Esophagus muscularis mucosa (tissue), 4 donors: Measurements from ENCODE around the gene CFAP92. TPM values are rescaled to one million over a fixed set of nuclear protein-coding genes. Genes with fewer than 3 reads are reported as not detected.

ENCODE experiments used
- DNase-seq: peaks from one replicate; pipeline ENCODE4 v3.0.0-alpha.2; 2017; ENCODE audit errors: extremely low spot score
- H3K27ac ChIP-seq, 4 donors: fragments of 200-600 bp; sonication (generic); replicated peaks in 1 of 4; 1 replicate in 3 of 4; 2 replicates in 1 of 4; pipeline ENCODE4 v1.5.1; 2016 to 2019; ENCODE audit warnings: mild to moderate bottlenecking in 1 of 4
- H3K27me3 ChIP-seq, 4 donors: fragments of 200-600 bp; sonication (generic); one replicate each; pipeline versions ENCODE4 v1.5.1 to v1.6.0; 2016 to 2019
- H3K36me3 ChIP-seq, 4 donors: fragments of 200-600 bp; sonication (generic); one replicate each; pipeline ENCODE4 v1.5.1; 2016 to 2019
- H3K4me1 ChIP-seq, 4 donors: fragments of 200-600 bp; sonication (generic); one replicate each; pipeline ENCODE4 v1.5.1; 2016 to 2019
- H3K4me3 ChIP-seq, 4 donors: fragments of 200-600 bp; sonication (generic); 1 replicate in 2 of 4; 2 replicates in 2 of 4; pipeline ENCODE4 v1.5.1; 2016 to 2019; ENCODE audit warnings: mild to moderate bottlenecking in 4 of 4, moderate library complexity in 1 of 4
- H3K9me3 ChIP-seq, 4 donors: fragments of 200-600 bp; sonication (generic); 1 replicate in 3 of 4; 2 replicates in 1 of 4; pipeline ENCODE4 v1.5.1; 2016 to 2019
- CTCF ChIP-seq, 3 experiments: fragments of 200-600 bp in 2 of 3; fragments of 450-650 bp in 1 of 3; sonication (generic) in 2 of 3; IDR thresholded peaks; one replicate each; pipeline ENCODE4 v1.5.1; 2017 to 2019; ENCODE audit warnings: antibody characterized with exemption in 3 of 3, mild to moderate bottlenecking in 2 of 3, moderate library complexity in 1 of 3
- EP300 ChIP-seq: sonication (generic); formaldehyde crosslinking; IDR thresholded peaks from one replicate; pipeline ENCODE4 v1.6.1; 2017; ENCODE audit warnings: antibody characterized with exemption
- POLR2A ChIP-seq: fragments of 450-650 bp; IDR thresholded peaks from one replicate; pipeline ENCODE4 v1.6.1; 2017; ENCODE audit warnings: antibody characterized with exemption, moderate library complexity, mild to moderate bottlenecking, low read depth
- POLR2AphosphoS5 ChIP-seq, 2 donors: sonication (generic); formaldehyde crosslinking; IDR thresholded peaks; one replicate each; pipeline ENCODE4 v1.6.1; 2017; ENCODE audit warnings: antibody characterized with exemption in 2 of 2
- WGBS: methylation state at CpG from one replicate; pipeline ENCODE4 v1.1.5; 2018; 5-methylcytosine and 5-hydroxymethylcytosine counted together
- intact Hi-C: fragments of 100-400 bp; cut with DNase I; formaldehyde crosslinking; loops from one replicate; pipeline ENCODE4 v1.15.1; 2023
- total RNA-seq, 4 donors: library from RNA; depleted of rRNA; stranded (reverse); fragments of >200 nt; gene quantifications; one replicate each; pipeline versions ENCODE4 v1.1.0 to v1.2.1, GENCODE V29; 2016

The CFAP92 gene
- total RNA-seq: 1 to 10 TPM in 1 of 4 donors, under 1 TPM in 3; 0.19 to 1.2 (median 0.47) TPM

GRCh38 chr3:128993461-128994172, at the start of gene CFAP92:
CFAP92 (minus strand) TSS chr3:128994076; CDS start chr3:128993304, 772 bp downstream.
- 11% methylated on average over 34 of the region's 57 CpGs for WGBS
- no peaks in the 10 kb centered on the region for H3K36me3 ChIP-seq
- H3K4me1 ChIP-seq: peaks cover 14 to 19% (median 17%) of the 10 kb centered on the region in 4 donors
- intact Hi-C loops: no loop called here
- peak within 1 kb of the TSS; percentile 55 to 65 (median 55) for H3K4me3 ChIP-seq
- no peaks in the 10 kb centered on the region for H3K9me3 ChIP-seq
- H3K27ac ChIP-seq: peak within 1 kb of the TSS in 1 of 4 donors; percentile 36
- peak; percentile 97 for DNase-seq
- TF ChIP-seq CTCF (IDR thresholded peaks at IDR 0.05): no peak
- TF ChIP-seq POLR2AphosphoS5 (IDR thresholded peaks at IDR 0.05): peak in 1 of 2 donors; percentile 40
- no peaks in the 10 kb centered on the region for H3K27me3 ChIP-seq

- no peak overlapping the region for H3K4me3 ChIP-seq
- no peak for DNase-seq
- H3K4me1 ChIP-seq: peaks cover 5 to 11% (median 9%) of the 10 kb centered on the region in 4 donors
- intact Hi-C loops: no loop called here
- H3K27me3 ChIP-seq: peaks cover 0 to 10% (median 1%) of the 10 kb centered on the region in 4 donors
- WGBS: 82% methylated on average over 15 of the region's 15 CpGs
- no peak overlapping the region for H3K27ac ChIP-seq
- peaks cover 0 to 4% (median 0%) of the 10 kb centered on the region in 4 donors for H3K9me3 ChIP-seq
- TF ChIP-seq EP300 (no peak), POLR2A (no peak), CTCF (IDR thresholded peaks at IDR 0.05) (no peak), POLR2AphosphoS5 (IDR thresholded peaks at IDR 0.05) (no peak)
- peaks cover 0 to 11% (median 2%) of the 10 kb centered on the region in 4 donors for H3K36me3 ChIP-seq
Observed at GRCh38 chr3:129040579-129041300, 46.9 kb upstream of the CFAP92 start.

- WGBS: 79% methylated on average over 2 of the region's 3 CpGs
- TF ChIP-seq CTCF (IDR thresholded peaks at IDR 0.05) (no peak), POLR2A (no peak), EP300 (no peak), POLR2AphosphoS5 (IDR thresholded peaks at IDR 0.05) (no peak)
Observed at GRCh38 chr3:129040039-129040336, 46.1 kb upstream of the CFAP92 start.

GRCh38 chr3:129039271-129040038, 45.6 kb upstream of the CFAP92 start:
- peaks cover 0 to 7% (median 0%) of the 10 kb centered on the region in 4 donors for H3K27me3 ChIP-seq
- intact Hi-C loops: no loop called here
- WGBS: 59% methylated on average over 11 of the region's 14 CpGs
- TF ChIP-seq POLR2AphosphoS5 (IDR thresholded peaks at IDR 0.05) (no peak), EP300 (no peak), CTCF (IDR thresholded peaks at IDR 0.05) (no peak), POLR2A (no peak)
- no peak overlapping the region for H3K27ac ChIP-seq
- H3K9me3 ChIP-seq: no peaks in the 10 kb centered on the region
- DNase-seq: no peak
- H3K4me3 ChIP-seq: no peak overlapping the region
- peaks cover 0 to 11% (median 2%) of the 10 kb centered on the region in 4 donors for H3K36me3 ChIP-seq
- H3K4me1 ChIP-seq: peaks cover 3 to 7% (median 6%) of the 10 kb centered on the region in 4 donors

More at GRCh38 chr3:129040039-129040336, 46.1 kb upstream of the CFAP92 start:
- H3K27me3 ChIP-seq: peaks cover 0 to 7% (median 0%) of the 10 kb centered on the region in 4 donors
- intact Hi-C loops: no loop called here
- no peak overlapping the region for H3K4me3 ChIP-seq
- peaks cover 0 to 4% (median 0%) of the 10 kb centered on the region in 4 donors for H3K9me3 ChIP-seq
- H3K27ac ChIP-seq: no peak overlapping the region
- no peak for DNase-seq
- H3K36me3 ChIP-seq: peaks cover 0 to 11% (median 2%) of the 10 kb centered on the region in 4 donors
- peaks cover 3 to 7% (median 6%) of the 10 kb centered on the region in 4 donors for H3K4me1 ChIP-seq
